ENCODE measurements around the gene LIFR. TPM values are rescaled to one million over a fixed set of nuclear protein-coding genes. Genes with fewer than 3 reads are reported as not detected.

LIFR gene, protein sequence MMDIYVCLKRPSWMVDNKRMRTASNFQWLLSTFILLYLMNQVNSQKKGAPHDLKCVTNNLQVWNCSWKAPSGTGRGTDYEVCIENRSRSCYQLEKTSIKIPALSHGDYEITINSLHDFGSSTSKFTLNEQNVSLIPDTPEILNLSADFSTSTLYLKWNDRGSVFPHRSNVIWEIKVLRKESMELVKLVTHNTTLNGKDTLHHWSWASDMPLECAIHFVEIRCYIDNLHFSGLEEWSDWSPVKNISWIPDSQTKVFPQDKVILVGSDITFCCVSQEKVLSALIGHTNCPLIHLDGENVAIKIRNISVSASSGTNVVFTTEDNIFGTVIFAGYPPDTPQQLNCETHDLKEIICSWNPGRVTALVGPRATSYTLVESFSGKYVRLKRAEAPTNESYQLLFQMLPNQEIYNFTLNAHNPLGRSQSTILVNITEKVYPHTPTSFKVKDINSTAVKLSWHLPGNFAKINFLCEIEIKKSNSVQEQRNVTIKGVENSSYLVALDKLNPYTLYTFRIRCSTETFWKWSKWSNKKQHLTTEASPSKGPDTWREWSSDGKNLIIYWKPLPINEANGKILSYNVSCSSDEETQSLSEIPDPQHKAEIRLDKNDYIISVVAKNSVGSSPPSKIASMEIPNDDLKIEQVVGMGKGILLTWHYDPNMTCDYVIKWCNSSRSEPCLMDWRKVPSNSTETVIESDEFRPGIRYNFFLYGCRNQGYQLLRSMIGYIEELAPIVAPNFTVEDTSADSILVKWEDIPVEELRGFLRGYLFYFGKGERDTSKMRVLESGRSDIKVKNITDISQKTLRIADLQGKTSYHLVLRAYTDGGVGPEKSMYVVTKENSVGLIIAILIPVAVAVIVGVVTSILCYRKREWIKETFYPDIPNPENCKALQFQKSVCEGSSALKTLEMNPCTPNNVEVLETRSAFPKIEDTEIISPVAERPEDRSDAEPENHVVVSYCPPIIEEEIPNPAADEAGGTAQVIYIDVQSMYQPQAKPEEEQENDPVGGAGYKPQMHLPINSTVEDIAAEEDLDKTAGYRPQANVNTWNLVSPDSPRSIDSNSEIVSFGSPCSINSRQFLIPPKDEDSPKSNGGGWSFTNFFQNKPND
- 33.4 and 36.4 TPM in 2 replicates for total RNA-seq
- long read RNA-seq, full-length matches to known transcripts, result 1 of 21 reads
- long read RNA-seq, partial matches to known transcripts, result 5 of 21 reads
- long read RNA-seq, other reads (novel, unspliced or antisense), result 15 of 21 reads

DNA sequence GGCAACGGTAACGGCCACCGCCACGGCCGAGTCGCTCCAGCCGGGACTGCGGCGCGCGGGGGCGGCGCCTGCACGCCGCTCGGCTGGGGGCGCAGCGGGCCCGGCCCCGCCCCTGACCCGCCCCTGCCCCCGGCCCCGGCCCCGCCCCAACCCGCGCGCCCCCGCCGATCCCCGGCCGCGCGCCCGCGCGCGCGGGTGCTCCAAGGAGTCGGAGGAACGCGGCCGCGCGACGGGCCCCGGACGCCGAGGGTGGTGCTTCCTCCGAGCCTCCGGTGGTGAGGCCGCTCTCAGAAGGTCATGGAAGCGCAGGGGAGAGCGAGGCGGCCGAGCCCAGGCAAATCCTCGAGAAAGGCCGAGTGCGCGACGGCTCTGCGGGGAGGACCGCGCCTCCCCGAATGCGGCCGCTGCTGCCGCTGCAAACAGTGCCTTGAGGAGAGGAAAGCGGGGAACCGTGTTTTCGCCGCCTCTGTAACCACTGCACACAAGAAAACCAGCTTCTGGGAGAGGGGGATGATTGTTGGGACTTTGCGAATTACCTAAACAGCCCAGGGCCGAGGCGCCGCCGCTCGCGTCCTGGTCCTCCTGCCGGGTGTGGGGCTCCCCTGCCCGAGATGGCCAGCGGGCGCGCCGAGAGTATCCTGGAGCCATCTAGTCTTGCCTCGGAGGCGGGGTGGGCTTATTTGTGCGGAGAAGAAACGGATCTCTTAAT, at the start of gene LIFR:
Gene LIFR, minus strand, starts transcription at position 48 of the 709 bp plus-strand sequence. CDS start 25,999 bp downstream, outside the sequence.
- TF ChIP-seq, protein P1, sequence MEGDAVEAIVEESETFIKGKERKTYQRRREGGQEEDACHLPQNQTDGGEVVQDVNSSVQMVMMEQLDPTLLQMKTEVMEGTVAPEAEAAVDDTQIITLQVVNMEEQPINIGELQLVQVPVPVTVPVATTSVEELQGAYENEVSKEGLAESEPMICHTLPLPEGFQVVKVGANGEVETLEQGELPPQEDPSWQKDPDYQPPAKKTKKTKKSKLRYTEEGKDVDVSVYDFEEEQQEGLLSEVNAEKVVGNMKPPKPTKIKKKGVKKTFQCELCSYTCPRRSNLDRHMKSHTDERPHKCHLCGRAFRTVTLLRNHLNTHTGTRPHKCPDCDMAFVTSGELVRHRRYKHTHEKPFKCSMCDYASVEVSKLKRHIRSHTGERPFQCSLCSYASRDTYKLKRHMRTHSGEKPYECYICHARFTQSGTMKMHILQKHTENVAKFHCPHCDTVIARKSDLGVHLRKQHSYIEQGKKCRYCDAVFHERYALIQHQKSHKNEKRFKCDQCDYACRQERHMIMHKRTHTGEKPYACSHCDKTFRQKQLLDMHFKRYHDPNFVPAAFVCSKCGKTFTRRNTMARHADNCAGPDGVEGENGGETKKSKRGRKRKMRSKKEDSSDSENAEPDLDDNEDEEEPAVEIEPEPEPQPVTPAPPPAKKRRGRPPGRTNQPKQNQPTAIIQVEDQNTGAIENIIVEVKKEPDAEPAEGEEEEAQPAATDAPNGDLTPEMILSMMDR (IDR thresholded peaks at IDR 0.05; ENCODE audit: unreplicated experiment), result no peak
- Mint-ChIP-seq H3K27ac (peak within 1 kb of the TSS; percentile 98), H3K4me3 (ENCODE audit: low read depth) (peak within 1 kb of the TSS; percentile 92), H3K36me3 (ENCODE audit: insufficient read depth) (no peaks in the 10 kb centered on the region), H3K27me3 (no peaks in the 10 kb centered on the region), H3K9me3 (ENCODE audit: low read depth) (no peaks in the 10 kb centered on the region), H3K4me1 (ENCODE audit: low read depth) (peaks cover 24% of the 10 kb centered on the region)
- peak; percentile 81 for DNase-seq (ENCODE audit: low spot score, unreplicated experiment)

DNA sequence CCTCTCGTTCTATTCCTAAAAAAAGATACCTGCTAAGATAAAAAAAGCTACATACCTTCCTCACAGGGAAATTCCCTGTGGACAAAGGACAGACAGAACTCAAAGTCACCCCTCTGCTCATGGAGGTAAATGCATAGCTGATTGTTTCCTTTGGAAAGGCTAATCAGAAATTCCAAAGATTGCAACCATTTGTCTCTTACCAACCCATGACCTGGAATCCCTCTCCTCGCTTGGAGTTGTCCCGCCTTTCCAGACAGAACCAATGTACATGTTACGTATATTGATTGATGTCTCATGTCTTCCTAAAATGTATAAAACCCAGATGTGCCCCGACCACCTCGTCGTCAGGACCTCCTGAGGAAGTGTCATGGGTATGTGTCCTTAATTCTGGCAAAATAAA, 49.2 kb upstream of the LIFR start:
- Mint-ChIP-seq H3K27me3 (no peaks in the 10 kb centered on the region), H3K27ac (no peak overlapping the region), H3K9me3 (ENCODE audit: low read depth) (peaks cover 6% of the 10 kb centered on the region), H3K4me1 (ENCODE audit: low read depth) (peaks cover 37% of the 10 kb centered on the region), H3K36me3 (ENCODE audit: insufficient read depth) (no peaks in the 10 kb centered on the region), H3K4me3 (ENCODE audit: low read depth) (no peak overlapping the region)
- TF ChIP-seq, protein P1 (IDR thresholded peaks at IDR 0.05; ENCODE audit: unreplicated experiment), result no peak
- no peak for DNase-seq (ENCODE audit: low spot score, unreplicated experiment)

DNA sequence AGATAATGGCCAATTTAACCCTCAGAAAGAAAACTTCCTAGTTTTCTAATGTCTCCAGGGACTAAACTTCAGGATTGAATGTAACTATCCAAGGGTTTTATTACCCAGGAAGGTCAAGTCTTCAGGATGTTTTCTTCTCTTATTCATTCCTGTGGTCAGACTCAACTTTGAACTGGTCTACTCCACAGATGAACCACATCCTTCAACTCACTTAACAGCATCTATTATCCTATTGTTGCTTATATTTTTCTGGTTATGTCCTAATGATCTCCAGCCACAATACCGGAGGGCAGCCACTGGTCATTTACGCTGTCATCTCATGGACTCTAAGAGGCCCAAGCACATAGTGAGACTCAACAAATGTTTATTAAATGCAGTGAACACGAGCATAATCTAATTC, 47.2 kb upstream of the LIFR start:
- H3K27me3 Mint-ChIP-seq, result no peaks in the 10 kb centered on the region
- no peak for DNase-seq (ENCODE audit: low spot score, unreplicated experiment)
- peaks cover 37% of the 10 kb centered on the region for H3K4me1 Mint-ChIP-seq (ENCODE audit: low read depth)
- TF ChIP-seq, protein P1 (IDR thresholded peaks at IDR 0.05; ENCODE audit: unreplicated experiment), result no peak
- H3K36me3 Mint-ChIP-seq (ENCODE audit: insufficient read depth), result no peaks in the 10 kb centered on the region
- no peak overlapping the region for H3K4me3 Mint-ChIP-seq (ENCODE audit: low read depth)
- no peak overlapping the region for H3K27ac Mint-ChIP-seq
- H3K9me3 Mint-ChIP-seq (ENCODE audit: low read depth), result peaks cover 6% of the 10 kb centered on the region

DNA sequence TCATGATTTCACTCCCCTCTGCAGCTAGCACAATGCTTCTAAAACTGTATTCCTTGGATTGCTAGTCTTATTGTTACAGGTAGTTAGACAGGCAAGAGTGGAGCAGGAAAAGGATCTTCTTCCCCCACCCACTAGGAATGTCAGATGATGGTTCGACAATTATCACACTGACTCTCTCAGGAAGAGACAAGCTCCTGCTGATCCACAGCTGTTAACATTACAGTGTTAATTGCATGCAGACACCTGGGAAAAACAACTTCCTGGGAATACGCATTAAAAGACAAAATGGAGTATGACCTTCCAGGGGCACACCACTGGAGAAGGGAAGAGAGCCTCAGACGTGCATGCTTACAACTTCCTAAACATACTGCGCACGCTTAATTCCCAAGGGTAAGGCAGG, 46.2 kb upstream of the LIFR start:
- H3K4me1 Mint-ChIP-seq (ENCODE audit: low read depth), result peaks cover 29% of the 10 kb centered on the region
- no peak for DNase-seq (ENCODE audit: low spot score, unreplicated experiment)
- H3K9me3 Mint-ChIP-seq (ENCODE audit: low read depth), result peaks cover 6% of the 10 kb centered on the region
- no peak overlapping the region for H3K4me3 Mint-ChIP-seq (ENCODE audit: low read depth)
- no peaks in the 10 kb centered on the region for H3K36me3 Mint-ChIP-seq (ENCODE audit: insufficient read depth)
- TF ChIP-seq, protein P1 (IDR thresholded peaks at IDR 0.05; ENCODE audit: unreplicated experiment), result no peak
- no peak overlapping the region for H3K27ac Mint-ChIP-seq
- no peaks in the 10 kb centered on the region for H3K27me3 Mint-ChIP-seq
